ENCODE measurements around the gene MALL.
"Not testable (repeated sequence)": the region's sequence is repeated elsewhere in the genome, so short reads cannot be mapped to it uniquely, and the experiment has no call there.

Gene MALL

DNA sequence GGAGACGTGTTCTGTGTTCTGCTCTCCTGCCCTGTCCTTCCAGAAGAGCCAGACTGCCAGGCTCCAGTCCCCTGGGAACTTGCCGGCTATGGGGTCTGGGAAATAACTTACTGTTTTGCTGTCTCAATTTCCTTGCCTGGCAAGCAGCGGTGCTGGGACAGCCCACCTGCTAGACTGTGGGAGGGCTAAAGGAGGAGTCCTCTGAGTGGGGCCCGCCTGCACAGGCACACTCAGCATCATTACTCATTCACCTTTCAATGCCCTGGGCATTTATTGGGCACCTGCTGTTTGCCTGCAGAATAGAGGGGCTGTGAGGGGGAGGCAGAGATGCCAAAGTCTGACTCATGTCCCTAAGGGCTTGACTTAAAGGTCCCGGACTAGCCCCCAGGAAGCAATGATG lies 65.4 kb downstream of the MALL start:
- not testable (repeated sequence) for DNase-seq (ENCODE audit: low spot score)

DNA sequence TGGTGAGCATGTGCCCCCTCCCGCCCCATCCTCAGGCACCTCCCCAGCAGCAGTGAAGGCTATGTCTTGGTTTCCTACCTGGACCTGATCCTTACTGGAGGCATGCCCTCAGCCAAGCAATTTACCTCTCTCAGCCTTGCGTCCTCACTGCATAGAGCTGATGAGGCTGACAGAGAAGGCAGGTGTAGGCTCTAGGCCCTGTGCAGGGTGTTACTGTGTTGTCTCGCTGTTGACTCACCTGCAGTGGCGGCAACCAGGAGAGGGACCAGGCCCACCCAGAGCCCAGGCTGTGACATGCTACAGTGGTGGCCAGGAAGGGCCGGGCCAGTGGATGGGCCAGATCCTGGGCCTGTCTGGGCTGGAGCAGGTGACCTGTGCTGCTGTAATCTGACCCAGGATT lies 65.9 kb downstream of the MALL start:
- not testable (repeated sequence) for DNase-seq (ENCODE audit: low spot score)

DNA sequence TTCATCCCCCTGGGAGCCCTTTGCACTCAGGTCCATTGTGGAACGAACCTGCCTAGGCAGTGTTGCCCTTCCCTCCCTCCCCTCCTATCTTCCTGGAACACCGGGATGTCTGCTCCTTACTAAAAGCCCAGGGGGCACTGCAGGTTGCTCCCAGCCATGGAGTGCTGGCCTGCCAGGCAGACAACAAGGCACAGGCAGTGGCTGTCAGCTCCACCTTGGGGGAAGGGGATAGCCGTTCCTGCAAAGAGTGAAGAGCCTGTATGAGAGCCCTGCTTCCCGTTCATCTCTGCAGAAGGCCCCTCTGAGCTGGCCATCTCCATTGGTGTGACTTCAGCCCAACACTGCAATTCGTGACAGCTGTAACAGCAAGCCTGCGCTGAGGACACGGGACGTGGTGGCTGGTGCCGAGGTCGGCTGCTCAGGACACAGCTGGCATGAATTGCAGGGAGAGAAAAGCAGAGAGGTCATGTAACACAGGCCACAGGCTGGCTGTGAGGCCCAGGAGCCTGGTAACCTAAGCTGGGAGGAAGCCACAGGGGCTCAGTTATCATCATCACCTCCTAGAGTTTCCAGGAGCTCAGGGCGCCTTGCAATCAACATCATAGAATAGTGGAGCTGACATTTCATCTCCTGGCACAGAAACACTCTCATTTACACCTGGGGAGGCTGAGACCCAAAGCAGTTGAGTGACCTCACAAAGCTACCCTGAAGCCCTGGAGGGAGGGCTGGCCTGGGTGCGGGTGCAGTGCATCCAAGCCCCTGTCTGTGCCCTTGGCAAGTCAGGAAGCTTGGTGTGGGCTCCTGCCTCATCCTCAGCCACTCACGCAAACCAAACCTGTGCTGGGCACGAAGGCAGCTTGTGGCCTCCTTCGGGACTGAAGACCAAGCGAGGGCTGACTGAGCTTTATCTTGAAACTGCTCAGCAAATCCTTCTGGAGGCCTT lies 67.1 kb downstream of the MALL start:
- DNase-seq (ENCODE audit: low spot score): not testable (repeated sequence)

DNA sequence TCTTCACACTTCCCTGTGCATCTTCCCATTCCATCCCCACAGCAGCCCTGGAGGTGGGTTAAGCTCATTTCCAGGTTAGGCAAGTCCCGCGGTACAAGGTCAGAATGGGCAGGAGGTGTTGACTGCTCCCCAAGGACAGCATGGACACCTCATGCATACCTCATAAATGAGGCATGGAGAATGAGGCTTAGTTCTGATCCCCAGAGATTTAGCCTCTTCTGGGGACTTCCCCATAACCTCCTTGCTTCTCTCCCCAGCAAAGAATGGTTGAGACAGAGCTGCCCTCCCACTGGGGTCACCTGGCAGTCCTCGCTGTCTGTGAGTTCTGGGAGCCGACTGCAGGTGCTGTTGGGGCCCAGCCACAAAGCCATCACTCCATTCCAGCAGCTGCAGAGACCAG lies 68.4 kb downstream of the MALL start:
- DNase-seq (ENCODE audit: low spot score): not testable (repeated sequence)

DNA sequence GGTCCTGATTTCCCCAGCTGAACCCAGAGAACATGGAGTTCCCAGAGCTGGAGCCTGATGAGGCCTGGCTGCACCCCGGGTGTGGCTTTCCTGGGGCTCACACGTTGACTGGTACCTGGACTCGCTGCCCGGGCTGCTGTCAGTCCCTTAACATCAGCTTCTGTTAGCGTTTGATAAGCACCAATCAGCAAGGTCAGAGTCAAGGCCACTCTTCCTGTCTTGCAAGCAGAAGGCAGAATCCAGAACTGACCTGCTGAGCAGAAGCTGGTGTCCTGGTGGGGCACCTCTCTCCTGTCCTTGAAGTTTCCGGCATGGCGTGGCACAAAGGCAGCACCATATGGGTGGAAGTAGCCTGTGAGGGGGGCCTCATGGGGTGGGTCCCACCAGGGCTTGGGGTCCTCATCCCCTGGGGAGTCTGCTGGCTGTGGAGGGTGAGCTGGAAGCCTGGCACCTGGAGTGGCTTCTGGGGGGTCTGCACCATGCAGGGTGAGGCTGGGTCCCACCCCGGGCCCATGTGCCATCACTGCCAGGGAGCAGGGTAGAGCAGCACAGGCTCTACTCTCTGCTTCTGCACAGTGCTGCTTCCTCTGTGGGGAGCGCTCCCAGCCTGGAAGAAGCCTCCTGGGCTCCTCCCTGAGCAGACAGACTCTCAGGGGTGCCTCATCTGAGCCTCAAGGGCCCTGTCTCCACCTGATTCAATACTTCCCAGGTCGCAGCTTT lies 73.5 kb downstream of the MALL start:
- DNase-seq (ENCODE audit: low spot score): not testable (repeated sequence)

DNA sequence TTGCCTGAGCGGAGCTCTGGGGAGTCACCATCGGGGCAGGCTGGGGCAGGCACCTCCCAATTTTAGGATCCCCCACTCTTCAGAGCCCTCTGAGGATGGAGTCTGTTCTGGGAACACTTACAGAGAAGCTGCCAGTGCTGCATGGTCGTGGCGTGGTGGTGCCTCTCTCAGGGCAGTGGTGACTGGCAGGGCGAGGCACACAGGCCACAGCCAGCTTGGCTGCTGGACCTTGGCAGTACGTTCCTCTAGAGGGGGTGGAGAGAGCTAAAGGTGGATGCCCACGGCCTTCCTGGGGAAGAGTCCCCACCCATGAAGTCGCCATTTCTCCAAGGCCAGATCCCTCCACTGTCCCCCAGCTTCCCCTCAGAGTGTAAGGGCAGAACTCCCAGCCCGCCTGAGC lies 78.3 kb downstream of the MALL start:
- DNase-seq (ENCODE audit: low spot score): not testable (repeated sequence)

DNA sequence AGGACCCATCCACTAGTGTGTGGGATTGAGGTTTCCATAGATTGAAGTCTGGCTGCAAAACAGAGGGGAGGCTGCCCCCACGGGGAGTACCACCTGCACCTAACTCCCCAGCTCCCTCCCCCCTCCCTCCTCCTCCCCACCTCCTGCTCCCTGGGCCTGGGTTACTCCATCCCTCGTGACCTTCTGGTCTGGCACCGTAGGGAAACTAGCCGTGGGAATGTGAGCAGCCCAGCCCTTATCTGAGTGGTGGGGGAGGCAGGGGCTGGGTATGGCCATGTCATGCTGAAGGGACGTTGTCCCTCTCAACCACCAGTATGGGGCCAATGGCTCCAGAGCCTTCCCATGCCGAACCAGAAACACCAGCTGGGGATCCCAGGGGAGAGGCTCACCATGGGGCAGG lies 80.2 kb downstream of the MALL start:
- DNase-seq (ENCODE audit: low spot score): not testable (repeated sequence)

DNA sequence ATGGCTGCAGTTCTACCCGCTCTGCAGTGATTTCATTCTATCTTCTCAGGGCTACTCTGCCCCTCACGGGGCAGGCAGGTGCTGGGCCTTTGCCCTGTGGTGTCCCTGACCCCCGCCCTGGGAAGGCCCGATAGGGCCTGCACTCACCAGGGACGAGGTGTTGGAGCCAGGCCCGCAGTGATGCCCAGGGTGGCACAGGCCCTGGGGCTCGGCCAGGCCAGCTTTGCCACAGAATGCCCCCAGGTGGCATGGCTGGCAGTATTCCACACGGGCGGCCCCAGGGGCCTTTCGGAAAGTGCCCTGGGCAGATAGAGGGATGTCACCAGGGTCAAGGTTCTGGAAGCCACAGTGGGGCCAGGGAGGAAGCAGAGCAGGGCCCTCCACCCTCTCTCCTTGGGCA lies 80.7 kb downstream of the MALL start:
- not testable (repeated sequence) for DNase-seq (ENCODE audit: low spot score)

Data from RKO (cell line).